RPMI8226 (cell line): ENCODE measurements around the gene NIP7.

Experiments
- DNase-seq: peaks from one replicate; pipeline ENCODE4 v3.0.0-alpha.2; 2015

NIP7 gene

DNA sequence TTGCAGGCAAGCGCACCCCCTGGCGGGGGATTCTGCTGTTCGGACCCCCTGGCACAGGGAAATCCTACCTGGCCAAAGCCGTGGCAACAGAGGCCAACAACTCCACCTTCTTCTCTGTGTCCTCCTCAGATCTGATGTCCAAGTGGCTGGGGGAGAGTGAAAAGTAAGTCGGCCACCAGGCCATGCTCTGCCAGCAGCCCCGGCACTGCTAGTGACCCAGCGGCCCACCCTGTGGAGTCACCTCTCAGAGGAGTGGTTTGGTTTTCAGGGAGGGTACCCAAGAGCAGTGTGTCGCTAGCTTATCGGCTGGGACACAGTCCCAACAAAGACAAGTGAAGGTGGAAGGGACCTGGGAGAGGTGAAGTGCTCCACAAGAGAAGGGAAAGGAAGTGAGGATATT is 20.2 kb upstream of the NIP7 start:
- no peak for DNase-seq

GRCh38 chr16:69319826-69320739 is 19.5 kb upstream of the NIP7 start:
- no peak for DNase-seq

GRCh38 chr16:69320740-69321073 is 18.9 kb upstream of the NIP7 start:
- no peak for DNase-seq

DNA sequence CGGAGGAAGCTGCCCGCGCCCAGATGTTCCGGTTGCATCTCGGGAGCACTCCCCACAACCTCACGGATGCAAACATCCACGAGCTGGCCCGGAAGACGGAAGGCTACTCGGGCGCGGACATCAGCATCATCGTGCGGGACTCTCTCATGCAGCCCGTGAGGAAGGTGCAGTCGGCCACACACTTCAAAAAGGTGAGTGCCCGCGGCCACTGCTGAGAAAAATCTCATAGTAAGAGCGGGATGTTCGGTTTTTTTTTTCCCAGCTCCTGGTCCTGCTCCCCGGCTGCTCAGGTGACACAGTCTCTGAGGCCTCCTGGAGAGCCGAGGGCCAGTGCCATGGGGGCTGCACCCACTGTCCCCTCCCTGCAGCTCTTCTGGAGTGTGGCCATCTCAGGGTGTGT is 18.5 kb upstream of the NIP7 start:
- DNase-seq = no peak

DNA sequence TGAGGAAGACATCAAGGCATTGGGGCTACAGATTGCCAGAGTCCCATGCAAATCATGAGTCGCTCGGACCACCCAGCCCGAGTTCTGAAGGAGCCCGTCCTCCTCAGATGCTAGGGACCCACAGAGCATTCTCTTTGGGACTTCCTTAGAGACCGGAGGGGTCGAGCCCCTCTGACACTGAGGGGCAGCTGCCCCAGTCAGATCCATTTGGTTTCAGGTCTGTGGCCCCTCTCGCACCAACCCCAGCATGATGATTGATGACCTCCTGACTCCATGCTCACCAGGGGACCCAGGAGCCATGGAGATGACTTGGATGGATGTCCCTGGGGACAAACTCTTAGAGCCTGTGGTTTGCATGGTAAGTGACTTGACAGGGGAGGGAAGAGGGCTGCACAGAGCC is 17.2 kb upstream of the NIP7 start:
- DNase-seq = no peak

- DNase-seq = no peak
Observed at GRCh38 chr16:69323415-69323814, 16.2 kb upstream of the NIP7 start.

GRCh38 chr16:69324013-69324531 is 15.5 kb upstream of the NIP7 start:
- DNase-seq = no peak

DNA sequence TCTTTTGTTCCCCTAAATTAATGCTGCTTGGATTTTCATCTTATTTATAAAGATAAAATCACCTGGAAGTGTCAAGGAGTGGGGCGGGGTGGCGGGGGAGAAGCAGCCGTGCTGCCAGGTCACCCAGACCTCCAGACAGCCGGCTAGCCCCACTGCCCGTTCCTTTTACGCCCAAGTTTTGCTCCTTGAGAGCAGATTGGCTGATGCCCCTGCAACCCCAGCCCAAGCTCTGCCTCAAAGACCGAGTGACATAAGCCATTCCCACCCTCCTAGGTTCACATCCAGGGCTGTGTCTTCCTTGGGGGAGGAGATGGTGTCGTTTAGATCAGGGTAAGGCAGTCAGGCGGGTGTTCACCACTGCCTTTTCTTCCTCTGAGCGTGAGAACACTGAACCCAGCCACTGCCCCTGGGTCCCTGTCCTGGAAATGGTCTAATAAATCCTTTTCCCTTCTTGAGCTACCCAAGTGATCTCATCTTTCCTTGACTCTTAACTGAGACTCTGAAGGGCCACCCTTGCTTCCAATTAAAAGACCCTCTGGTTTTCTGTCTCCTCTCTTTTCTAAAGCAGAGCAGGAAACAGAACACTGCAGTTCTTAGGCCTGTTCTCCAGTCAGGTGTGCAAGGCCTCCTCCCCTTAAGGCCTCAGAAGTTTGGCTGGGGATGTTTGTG is 14.9 kb upstream of the NIP7 start:
- DNase-seq = no peak

DNA sequence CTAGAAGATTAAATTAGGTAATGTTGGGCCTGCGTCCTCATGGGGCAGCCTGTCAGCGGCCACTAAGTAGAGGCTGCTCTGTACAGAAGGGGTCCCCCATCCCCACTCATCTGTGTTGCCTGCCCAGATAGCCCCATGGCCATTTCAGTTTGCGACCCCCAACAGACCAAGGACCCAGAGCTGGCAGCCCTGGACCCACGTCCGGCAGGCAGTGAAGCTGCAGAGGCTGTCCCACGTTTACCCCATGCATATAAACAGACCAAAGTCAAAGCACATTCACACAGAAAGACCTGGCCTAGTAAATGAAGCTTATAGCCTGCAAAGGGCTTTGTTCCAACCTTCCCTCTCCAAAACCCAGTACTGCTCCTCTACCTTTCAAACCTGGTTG is 13.8 kb upstream of the NIP7 start:
- DNase-seq = no peak

GRCh38 chr16:69326172-69326873 is 13.2 kb upstream of the NIP7 start:
- peak; percentile 41 for DNase-seq

- DNase-seq = no peak
Observed at GRCh38 chr16:69327585-69328310, 11.8 kb upstream of the NIP7 start.

DNA sequence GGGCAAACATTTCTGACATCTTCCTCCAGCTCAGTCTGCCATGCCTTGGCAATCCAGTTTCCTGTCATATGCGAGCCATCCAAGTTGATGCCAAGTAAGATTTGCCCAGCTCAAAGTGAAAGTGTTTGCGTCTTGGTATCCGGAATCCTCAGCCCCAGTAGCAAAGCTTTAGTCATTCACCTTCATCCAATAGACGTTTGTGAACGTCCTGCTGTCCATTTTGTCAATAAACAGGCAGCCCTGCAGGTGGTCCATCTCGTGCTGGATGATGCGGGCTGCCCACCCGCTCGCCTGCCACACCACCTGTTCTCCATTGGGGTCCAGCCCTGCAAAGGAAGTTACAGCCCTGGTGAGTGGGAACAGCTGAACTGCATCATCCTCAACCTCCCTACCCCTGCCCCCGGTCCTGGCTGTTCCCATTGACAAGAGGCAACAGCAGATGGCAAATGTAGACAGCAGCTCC is 10.7 kb upstream of the NIP7 start:
- peak; percentile 45 for DNase-seq

DNA sequence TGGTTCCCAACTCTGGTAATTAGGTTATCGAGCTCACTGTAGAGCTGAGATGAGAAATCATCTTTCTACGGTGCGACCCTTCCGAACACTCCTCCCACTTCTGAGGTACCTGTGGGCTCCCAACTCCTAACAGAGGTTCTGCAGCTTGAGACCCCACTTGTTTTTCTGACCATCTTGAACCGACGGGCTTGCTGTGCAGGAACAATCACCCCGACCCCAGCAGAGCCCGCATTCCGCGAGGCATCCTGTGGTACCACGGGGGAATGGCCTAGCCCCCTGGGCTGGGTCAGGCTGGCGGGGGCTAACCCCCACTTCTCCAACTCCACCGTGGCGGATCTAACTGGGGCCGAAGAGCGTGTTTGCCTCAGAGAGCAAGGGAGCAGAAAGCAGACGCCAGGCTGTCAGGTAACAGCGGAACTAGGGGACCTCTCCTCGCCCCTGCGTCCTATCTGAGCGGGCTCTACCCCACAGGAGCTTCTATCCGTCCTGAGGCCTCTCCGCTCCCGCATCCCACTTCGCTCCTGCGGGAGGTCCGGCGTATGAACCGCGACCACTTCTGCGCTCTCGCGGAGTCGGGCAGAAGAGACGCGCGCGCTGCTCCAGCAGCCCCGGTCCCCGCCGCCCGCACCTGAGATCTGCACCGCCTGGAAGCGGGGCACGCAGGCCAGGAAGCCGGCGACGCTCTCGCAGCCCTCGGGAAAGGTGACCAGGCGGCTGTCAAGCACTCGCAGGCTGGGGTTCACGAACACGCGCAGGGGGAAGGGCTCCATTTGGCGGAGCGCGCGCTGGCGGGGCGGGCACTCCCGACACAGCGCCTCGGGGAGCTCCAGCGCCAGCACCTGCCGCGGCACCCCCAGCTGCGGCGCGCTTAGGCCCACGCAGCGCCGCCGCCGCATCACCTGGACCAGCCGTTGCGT is 9.9 kb upstream of the NIP7 start:
- peak; percentile 64 for DNase-seq

DNA sequence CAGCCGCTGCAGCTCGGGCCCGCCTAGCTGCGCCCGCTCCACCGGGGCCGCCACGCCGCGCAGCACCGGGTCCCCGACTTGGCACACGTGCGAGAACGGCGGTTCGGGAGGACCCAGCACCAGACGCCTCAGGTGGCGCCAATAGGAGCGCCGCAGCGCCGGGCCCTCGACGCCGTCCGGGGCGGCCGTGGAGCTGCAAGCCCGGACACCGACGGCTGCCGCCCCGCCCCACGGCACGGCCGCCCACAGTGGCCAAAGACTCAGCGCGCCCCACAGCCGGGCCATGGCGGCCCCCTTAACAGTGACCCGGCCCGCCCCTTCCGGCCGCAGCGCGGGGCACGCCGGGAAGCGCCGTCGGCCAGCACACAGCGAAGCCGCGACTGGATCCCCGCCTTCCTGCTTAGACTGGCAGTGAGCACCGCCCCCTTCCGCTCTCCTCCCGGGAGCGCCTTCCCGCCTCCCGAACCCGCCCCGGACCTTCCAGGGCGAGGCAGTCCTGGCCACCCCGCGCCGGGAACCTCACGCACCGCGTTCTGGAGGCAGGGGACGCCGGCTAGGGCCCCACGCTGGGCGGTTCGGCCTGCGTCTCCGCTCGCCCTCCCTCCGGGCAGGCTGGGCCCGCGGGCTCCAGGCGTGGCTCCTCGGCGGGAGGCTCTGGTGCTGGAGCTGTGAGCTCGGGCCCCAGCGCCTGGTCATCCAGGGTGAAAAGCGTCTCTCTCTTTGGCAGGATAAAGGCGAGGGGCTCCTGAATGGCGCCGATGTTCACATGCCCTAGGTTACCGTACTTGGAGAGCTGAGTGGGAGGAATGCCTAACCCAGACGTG is 9.1 kb upstream of the NIP7 start, which contains the start of gene PDF:
PDF (minus strand) TSS at position 303 of the 824 bp plus-strand sequence; CDS start at position 285, 18 bp downstream.
- DNase-seq = peak; percentile 95

- DNase-seq = no peak
Observed at GRCh38 chr16:69334696-69335095, 4.9 kb upstream of the NIP7 start.

- no peak for DNase-seq
Observed at GRCh38 chr16:69338557-69339288, 849 bp upstream of the NIP7 start.

- peak; percentile 35 for DNase-seq
Observed at GRCh38 chr16:69340095-69340644, 598 bp downstream of the NIP7 start.

GRCh38 chr16:69344171-69344570 is 4.6 kb downstream of the NIP7 start:
- DNase-seq = no peak

DNA sequence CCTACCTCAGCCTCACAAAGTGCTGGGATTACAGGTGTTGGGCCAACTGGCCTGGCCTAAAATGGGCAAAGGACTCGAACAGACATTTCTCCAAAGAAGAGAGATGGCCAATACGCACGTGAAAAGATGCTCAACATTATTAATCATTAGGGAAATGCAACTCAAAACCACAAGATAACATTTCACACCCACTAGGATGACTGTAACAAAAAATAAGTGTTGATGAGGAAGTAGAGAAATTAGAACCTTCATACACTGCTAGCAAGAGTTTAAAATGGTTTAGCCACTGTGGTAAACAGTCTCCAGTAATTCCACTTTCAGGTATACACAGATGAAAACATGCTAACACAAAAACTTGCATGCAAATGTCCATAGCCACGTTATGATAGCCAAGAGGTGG is 6.4 kb downstream of the NIP7 start:
- no peak for DNase-seq

GRCh38 chr16:69346683-69347082 is 7.1 kb downstream of the NIP7 start:
- DNase-seq = no peak
